Activated CD8-positive, alpha-beta memory T cell treated with anti-CD3 and anti-CD28 coated beads for 1 hour (primary cell): ENCODE results near the gene FCHO2.
"Not testable (repeated sequence)": the region's sequence is repeated elsewhere in the genome, so short reads cannot be mapped to it uniquely, and the experiment has no call there.

Experiments used
- DNase-seq, 2 donors: peaks; one replicate each; pipeline ENCODE4 v3.0.0-alpha.2; 2020; ENCODE audit warnings: low read depth in 1 of 2; ENCODE audit errors: extremely low read depth in 1 of 2

Gene FCHO2

GRCh38 chr5:72955143-72955767 is 586 bp upstream of the FCHO2 start:
- DNase-seq = no peak

GRCh38 chr5:72956324-72957140 is 691 bp downstream of the FCHO2 start:
- DNase-seq = peak in 1 of 2 donors; percentile 1

GRCh38 chr5:72957337-72957736 is 1.5 kb downstream of the FCHO2 start:
- DNase-seq = no peak

- no peak for DNase-seq
Measured at GRCh38 chr5:72959257-72959656, 3.4 kb downstream of the FCHO2 start.

GRCh38 chr5:72974481-72974880 is 18.6 kb downstream of the FCHO2 start:
- not testable (repeated sequence) for DNase-seq

GRCh38 chr5:72976810-72977209 is 21.0 kb downstream of the FCHO2 start:
- not testable (repeated sequence) for DNase-seq

- no peak for DNase-seq
Measured at GRCh38 chr5:72985719-72986118, 29.9 kb downstream of the FCHO2 start.

GRCh38 chr5:72988769-72989168 is 32.9 kb downstream of the FCHO2 start:
- DNase-seq = no peak

GRCh38 chr5:72991394-72991793 is 35.6 kb downstream of the FCHO2 start:
- DNase-seq = no peak

GRCh38 chr5:72994578-72994977 is 38.7 kb downstream of the FCHO2 start:
- DNase-seq = no peak

- DNase-seq = no peak
Measured at GRCh38 chr5:72996632-72997031, 40.8 kb downstream of the FCHO2 start.

- no peak for DNase-seq
Measured at GRCh38 chr5:72999916-73000315, 44.1 kb downstream of the FCHO2 start.

- no peak for DNase-seq
Measured at GRCh38 chr5:73005886-73006285, 50.0 kb downstream of the FCHO2 start.

GRCh38 chr5:73007051-73007450 is 51.2 kb downstream of the FCHO2 start:
- DNase-seq = no peak

- DNase-seq = no peak
Measured at GRCh38 chr5:73008831-73009230, 53.0 kb downstream of the FCHO2 start.

- DNase-seq = not testable (repeated sequence)
Measured at GRCh38 chr5:73011612-73012011, 55.8 kb downstream of the FCHO2 start.

- no peak for DNase-seq
Measured at GRCh38 chr5:73018892-73019291, 63.1 kb downstream of the FCHO2 start.

- DNase-seq = no peak
Measured at GRCh38 chr5:73019766-73020165, 63.9 kb downstream of the FCHO2 start.

GRCh38 chr5:73022471-73023169 is 66.8 kb downstream of the FCHO2 start:
- no peak for DNase-seq

GRCh38 chr5:73024946-73025544 is 69.2 kb downstream of the FCHO2 start:
- DNase-seq = not testable (repeated sequence)

GRCh38 chr5:73027361-73027760 is 71.5 kb downstream of the FCHO2 start:
- DNase-seq = no peak
